CD4-positive, alpha-beta T cell (primary cell): Measurements from ENCODE around the gene MAJIN. TPM values are rescaled to one million over a fixed set of nuclear protein-coding genes. Genes with fewer than 3 reads are reported as not detected.

Experiments
- ATAC-seq: fragments of 200-7000 bp; cut with Tn5 transposase; one replicate; pipeline ENCODE4 v1.10.0; 2022; ENCODE audit warnings: mild to moderate bottlenecking; ENCODE audit not compliant: poor library complexity
- CTCF ChIA-PET: fragments of 350-600 bp; sonication (Branson Sonifier 250); formaldehyde crosslinking; loops from one replicate; lab custom pipeline; 2021; ENCODE audit warnings: antibody characterized with exemption, inconsistent platforms; lab: Charles Lee
- POLR2A ChIA-PET: fragments of 350-600 bp; sonication (Branson Sonifier 250); formaldehyde crosslinking; loops from one replicate; lab custom pipeline; 2021; ENCODE audit warnings: antibody characterized with exemption, inconsistent platforms; lab: Charles Lee
- DNase-seq, 14 experiments: peaks; one replicate each; pipeline ENCODE4 v3.0.0-alpha.2; 2013 to 2020; ENCODE audit warnings: mixed read lengths in 2 of 14
- H3K27ac ChIP-seq, 2 donors: one replicate each; pipeline versions ENCODE4 v1.5.1 to v1.7.0; 2013; ENCODE audit warnings: low read length in 2 of 2, low read depth in 1 of 2, mild to moderate bottlenecking in 1 of 2
- H3K27me3 ChIP-seq, 2 experiments: 1 replicate in 1 of 2; 2 replicates in 1 of 2; pipeline versions ENCODE4 v1.6.1 to v1.7.0; 2013; ENCODE audit warnings: low read length in 2 of 2, control low read depth in 1 of 2, mild to moderate bottlenecking in 1 of 2, moderate library complexity in 1 of 2; ENCODE audit not compliant: insufficient read depth in 2 of 2, control insufficient read depth in 1 of 2
- H3K36me3 ChIP-seq: one replicate; pipeline ENCODE4 v1.6.1; 2013; ENCODE audit warnings: low read length, control low read depth; ENCODE audit not compliant: insufficient read depth
- H3K4me1 ChIP-seq: one replicate; pipeline ENCODE4 v1.6.1; 2013; ENCODE audit warnings: low read length, control low read depth; ENCODE audit not compliant: insufficient read depth
- H3K4me3 ChIP-seq: one replicate; pipeline ENCODE4 v1.5.1; 2013; ENCODE audit warnings: mild to moderate bottlenecking, low read length, moderate library complexity
- H3K9me3 ChIP-seq, 2 experiments: 1 replicate in 1 of 2; 2 replicates in 1 of 2; pipeline versions ENCODE4 v1.6.1 to v1.7.0; 2013; ENCODE audit warnings: low read length in 2 of 2, mild to moderate bottlenecking in 2 of 2, control low read depth in 1 of 2, moderate library complexity in 1 of 2; ENCODE audit not compliant: control insufficient read depth in 1 of 2, insufficient read depth in 1 of 2
- H3K27ac Mint-ChIP-seq: one replicate; pipeline ENCODE4 v1.8.0; 2020; ENCODE audit warnings: mixed read lengths
- H3K27me3 Mint-ChIP-seq: one replicate; pipeline ENCODE4 v1.8.0; 2021; ENCODE audit warnings: mixed read lengths
- H3K36me3 Mint-ChIP-seq: one replicate; pipeline ENCODE4 v1.8.0; 2021; ENCODE audit warnings: low read depth, mixed read lengths
- H3K4me1 Mint-ChIP-seq: one replicate; pipeline ENCODE4 v1.8.0; 2021; ENCODE audit warnings: low read depth, mixed read lengths
- H3K4me3 Mint-ChIP-seq: one replicate; pipeline ENCODE4 v1.8.0; 2020; ENCODE audit warnings: mild to moderate bottlenecking, mixed read lengths
- H3K9me3 Mint-ChIP-seq: one replicate; pipeline ENCODE4 v1.8.0; 2020; ENCODE audit warnings: mixed read lengths
- CTCF ChIP-seq: fragments of 200-600 bp; IDR thresholded peaks from one replicate; pipeline ENCODE4 v1.8.0; 2022; ENCODE audit warnings: antibody characterized with exemption, mild to moderate bottlenecking
- intact Hi-C, 2 experiments: fragments of 100-400 bp; cut with DNase I in 1 of 2; cut with micrococcal nuclease in 1 of 2; formaldehyde crosslinking; loops; one replicate each; pipeline versions ENCODE4 v1.15.1 to v1.9.0; 2023 to 2025; cut with DNase I, micrococcal nuclease
- microRNA-seq: library from miRNA; unstranded; fragments of <30 nt; microRNA quantifications from one replicate; pipeline ENCODE4 v1.2.0, GENCODE V29; 2021; ENCODE audit warnings: borderline microRNAs expressed, borderline replicate concordance
- total RNA-seq, 174 experiments: library from RNA in 2 of 174; stranded (reverse) in 2 of 174; gene quantifications; one replicate each; pipeline ENCODE4 v1.2.3 and lab custom pipeline; 2021 to 2026

MAJIN gene
- total RNA-seq, 2 experiments from 2014 or later = 0.50 to 0.55 TPM

GRCh38 chr11:64888729-64889511, 83.0 kb downstream of the MAJIN start:
- H3K36me3 Mint-ChIP-seq = no peaks in the 10 kb centered on the region
- no peak overlapping the region for H3K27ac ChIP-seq
- CTCF ChIA-PET = interaction anchor here (1.1 to 4.9 kb wide), 4 partner anchors 11 to 39 kb away, joined by 4 to 136 read pairs (median 22); partner anchors contain the start of genes CDC42BPG and EHD1
- POLR2A ChIA-PET = interaction anchor here (1.0 to 17.7 kb wide), 2 partner anchors 30 to 32 kb away, joined by 3 to 767 read pairs; partner anchors contain the start of gene CDC42BPG
- H3K4me3 Mint-ChIP-seq = no peak overlapping the region
- H3K36me3 ChIP-seq = no peaks in the 10 kb centered on the region
- no peaks in the 10 kb centered on the region for H3K27me3 Mint-ChIP-seq
- peaks cover 37% of the 10 kb centered on the region for H3K4me1 ChIP-seq
- H3K27me3 ChIP-seq = no peaks in the 10 kb centered on the region
- ATAC-seq (no peak), DNase-seq (no peak)
- H3K9me3 ChIP-seq = no peaks in the 10 kb centered on the region
- H3K4me1 Mint-ChIP-seq = peaks cover 26% of the 10 kb centered on the region
- intact Hi-C loops = loop anchor here in 1 of 2 experiments (5.0 kb wide), 1 partner anchor 87 kb away; the partner anchor contains the start of gene MAP4K2
- no peaks in the 10 kb centered on the region for H3K9me3 Mint-ChIP-seq
- no peak overlapping the region for H3K4me3 ChIP-seq
- no peak overlapping the region for H3K27ac Mint-ChIP-seq
- no peak for TF ChIP-seq CTCF

GRCh38 chr11:64888406-64888728, 83.5 kb downstream of the MAJIN start:
- no peak for TF ChIP-seq CTCF
- H3K36me3 ChIP-seq = no peaks in the 10 kb centered on the region
- no peak overlapping the region for H3K27ac ChIP-seq
- Mint-ChIP-seq H3K9me3 (no peaks in the 10 kb centered on the region), H3K27me3 (no peaks in the 10 kb centered on the region), H3K27ac (peak overlapping the region; percentile 41), H3K4me3 (peak overlapping the region; percentile 74), H3K4me1 (peaks cover 26% of the 10 kb centered on the region), H3K36me3 (no peaks in the 10 kb centered on the region)
- no peaks in the 10 kb centered on the region for H3K9me3 ChIP-seq
- H3K27me3 ChIP-seq = no peaks in the 10 kb centered on the region
- H3K4me3 ChIP-seq = no peak overlapping the region
- ATAC-seq (no peak), DNase-seq (no peak)
- peaks cover 36% of the 10 kb centered on the region for H3K4me1 ChIP-seq
- intact Hi-C loops = loop anchor here in 1 of 2 experiments (5.0 kb wide), 1 partner anchor 86 kb away; the partner anchor contains the start of gene MAP4K2
- POLR2A ChIA-PET = interaction anchor here (0.6 to 17.7 kb wide), 4 partner anchors 11 to 110 kb away, joined by 3 to 767 read pairs (median 16); partner anchors contain the start of genes CDC42BPG and EHD1
- CTCF ChIA-PET = interaction anchor here (0.6 to 4.9 kb wide), 14 partner anchors 10 to 445 kb away, joined by 3 to 136 read pairs (median 6); partner anchors contain the start of genes CDC42BPG, DPF2, EHD1 and PPP2R5B

Small RNAs within 50 kb of the gene (microRNA-seq; reads per million reads assigned to microRNA genes)
- gene MIR6749 (not detected), gene MIR6750 (not detected), gene MIR6879 (not detected)

Other genes starting within 250 kb of the MAJIN start
- under 1 TPM; 0.05 to 0.31 TPM for gene NRXN2, start 248.9 kb downstream of the MAJIN start, total RNA-seq
- 100 to 1,000 TPM; 668 to 672 TPM for gene RASGRP2, start 228.0 kb downstream of the MAJIN start, total RNA-seq
- 1 to 10 TPM; 5.0 to 6.0 TPM for gene PYGM, start 212.1 kb downstream of the MAJIN start, total RNA-seq
- 1,000 to 10,000 TPM; 1,632 to 1,657 TPM for gene SF1, start 193.6 kb downstream of the MAJIN start, total RNA-seq
- 10 to 100 TPM; 71.9 to 74.1 TPM for gene MAP4K2, start 168.9 kb downstream of the MAJIN start, total RNA-seq
- gene MEN1, start 161.6 kb downstream of the MAJIN start, total RNA-seq = 10 to 100 TPM; 16.4 to 17.7 TPM
- gene CDC42BPG, start 127.5 kb downstream of the MAJIN start, total RNA-seq = 1 to 10 TPM; 6.9 to 9.7 TPM
- 100 to 1,000 TPM; 132 to 139 TPM for gene EHD1, start 93.5 kb downstream of the MAJIN start, total RNA-seq
- 100 to 1,000 TPM; 189 to 198 TPM for gene ATG2A, start 54.9 kb downstream of the MAJIN start, total RNA-seq
- 10 to 100 TPM; 16.8 to 18.3 TPM for gene PPP2R5B, start 47.4 kb downstream of the MAJIN start, total RNA-seq
- under 1 TPM; 0.49 to 0.56 TPM for gene GPHA2, start 36.2 kb downstream of the MAJIN start, total RNA-seq
- gene BATF2, start 24.9 kb upstream of the MAJIN start, total RNA-seq = not detected
- gene ARL2, start 42.1 kb upstream of the MAJIN start, total RNA-seq = 10 to 100 TPM; 10.5 to 11.1 TPM
- 10 to 100 TPM; 13.9 to 14.7 TPM for gene SNX15, start 55.3 kb upstream of the MAJIN start, total RNA-seq
- gene SAC3D1, start 69.1 kb upstream of the MAJIN start, total RNA-seq = under 1 TPM; 0.49 to 0.78 TPM
- gene NAALADL1, start 86.4 kb upstream of the MAJIN start, total RNA-seq = 1 to 10 TPM; 7.7 to 9.2 TPM
- under 1 TPM; 0.77 to 0.84 TPM for gene CDCA5, start 111.9 kb upstream of the MAJIN start, total RNA-seq
- 10 to 100 TPM; 46.2 to 47.7 TPM for gene ZFPL1, start 112.1 kb upstream of the MAJIN start, total RNA-seq
- 100 to 1,000 TPM; 243 to 246 TPM for gene VPS51, start 124.1 kb upstream of the MAJIN start, total RNA-seq
- gene TM7SF2, start 139.8 kb upstream of the MAJIN start, total RNA-seq = 10 to 100 TPM; 20.0 to 20.4 TPM
- 1 to 10 TPM; 9.0 to 9.5 TPM for gene ZNHIT2, start 145.6 kb upstream of the MAJIN start, total RNA-seq
- 1,000 to 10,000 TPM; 1,937 to 1,976 TPM for gene FAU, start 150.0 kb upstream of the MAJIN start, total RNA-seq
- gene MRPL49, start 150.2 kb upstream of the MAJIN start, total RNA-seq = 10 to 100 TPM; 53.0 to 53.3 TPM
- 10 to 100 TPM; 89.1 to 96.8 TPM for gene SYVN1, start 162.4 kb upstream of the MAJIN start, total RNA-seq
- gene SPDYC, start 198.1 kb upstream of the MAJIN start, total RNA-seq = not detected
- gene CAPN1, start 209.8 kb upstream of the MAJIN start, total RNA-seq = 10 to 100 TPM; 80.3 to 83.2 TPM